ENCODE results near the gene CUEDC1.
"Not testable (repeated sequence)": the region's sequence is repeated elsewhere in the genome, so short reads cannot be mapped to it uniquely, and the experiment has no call there.

CUEDC1 gene

DNA sequence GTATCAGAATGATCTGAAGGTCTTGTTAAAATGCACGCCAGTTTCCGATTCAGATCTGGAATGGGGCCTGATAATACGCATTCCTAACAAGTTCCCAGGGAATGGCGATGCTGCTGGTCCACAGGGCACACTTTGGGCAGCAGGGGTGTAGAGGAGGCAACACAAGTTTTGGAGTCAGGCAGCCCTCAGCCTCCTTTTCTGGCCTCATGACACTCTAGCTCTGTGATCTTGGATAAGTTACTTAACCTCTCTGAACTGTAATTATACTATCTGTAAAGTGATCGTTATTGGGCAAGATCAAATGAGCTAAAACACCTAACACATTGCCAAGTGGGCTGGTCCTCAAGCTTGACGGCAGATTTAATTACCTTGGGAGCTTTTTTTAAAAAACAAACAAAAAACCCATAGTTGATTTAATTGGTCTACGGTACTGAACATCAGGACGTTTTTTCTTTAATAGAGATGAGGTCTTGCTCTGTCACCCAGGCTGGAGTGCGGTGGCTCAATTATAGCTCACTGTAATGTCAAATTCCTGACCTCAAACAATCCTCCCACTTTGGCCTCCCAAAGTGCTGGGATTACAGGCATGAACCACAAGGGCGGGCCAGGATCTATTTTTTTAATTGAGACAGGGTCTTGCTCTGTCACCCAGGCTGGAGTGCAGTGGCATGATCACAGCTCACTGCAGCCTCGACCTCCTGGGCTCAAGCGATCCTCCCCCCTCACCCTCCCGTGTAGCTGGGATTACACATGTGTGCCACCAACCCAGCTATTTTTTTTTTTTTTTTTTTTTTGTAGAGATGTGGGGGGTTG lies 95.4 kb downstream of the CUEDC1 start:
- DNase-seq: no peak

DNA sequence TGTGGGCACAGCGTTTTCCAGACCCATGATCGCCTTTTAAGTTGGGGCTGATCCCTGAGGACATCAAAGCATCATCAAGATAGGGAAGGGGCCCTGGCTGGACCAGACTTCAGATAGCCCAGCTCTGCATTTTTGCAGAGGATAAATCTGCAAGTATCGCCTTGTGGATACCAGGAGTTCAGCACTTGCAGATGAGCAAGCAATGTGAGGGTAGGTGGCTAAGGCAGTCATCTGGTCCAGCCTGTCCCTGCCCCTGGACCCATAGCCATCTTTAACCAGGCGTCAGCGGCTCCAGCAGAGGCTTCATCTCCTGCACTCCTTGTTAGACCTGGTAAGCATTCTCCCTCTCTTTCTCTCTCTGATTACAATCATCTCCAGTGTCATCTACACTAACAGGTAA lies 96.4 kb downstream of the CUEDC1 start:
- no peak for DNase-seq

DNA sequence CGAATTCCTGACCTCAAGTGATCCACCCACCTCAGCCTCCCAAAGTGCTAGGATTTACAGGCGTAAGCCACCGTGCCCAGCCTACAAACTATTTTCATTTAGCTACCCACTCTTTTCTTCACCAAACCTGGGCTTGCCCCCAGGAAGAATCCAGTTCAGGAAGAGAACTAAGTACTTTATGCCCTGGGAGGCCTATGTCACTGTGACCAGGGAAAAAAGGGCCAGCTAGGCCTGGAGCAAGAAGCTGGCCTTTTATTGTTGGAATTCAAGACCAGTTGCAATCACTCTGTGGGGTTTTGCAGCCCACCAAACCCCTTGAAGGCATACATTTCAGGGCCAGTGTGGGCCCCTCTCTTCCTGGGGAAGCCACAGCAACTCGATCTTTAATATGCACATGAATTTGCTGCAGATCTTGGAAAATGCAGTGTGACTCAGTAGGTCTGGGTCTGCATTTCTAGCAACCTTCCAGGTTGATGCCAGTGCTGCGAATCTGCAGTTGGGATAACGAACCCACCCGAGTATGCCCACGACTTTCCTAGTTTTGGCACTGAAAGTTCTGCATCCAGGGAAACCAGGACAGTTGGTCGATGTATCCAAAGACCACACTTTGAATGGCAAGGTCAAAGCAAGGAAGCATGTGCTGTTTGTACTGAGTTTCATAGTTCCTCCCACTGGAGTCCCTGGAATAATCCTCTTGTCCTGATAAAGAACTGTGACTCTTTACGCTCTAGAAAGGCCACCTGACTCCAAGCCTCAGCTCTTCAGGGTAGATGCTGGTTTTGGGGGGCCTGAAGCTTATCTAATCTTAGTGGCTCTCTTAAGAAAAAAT lies 98.2 kb downstream of the CUEDC1 start:
- DNase-seq: no peak

DNA sequence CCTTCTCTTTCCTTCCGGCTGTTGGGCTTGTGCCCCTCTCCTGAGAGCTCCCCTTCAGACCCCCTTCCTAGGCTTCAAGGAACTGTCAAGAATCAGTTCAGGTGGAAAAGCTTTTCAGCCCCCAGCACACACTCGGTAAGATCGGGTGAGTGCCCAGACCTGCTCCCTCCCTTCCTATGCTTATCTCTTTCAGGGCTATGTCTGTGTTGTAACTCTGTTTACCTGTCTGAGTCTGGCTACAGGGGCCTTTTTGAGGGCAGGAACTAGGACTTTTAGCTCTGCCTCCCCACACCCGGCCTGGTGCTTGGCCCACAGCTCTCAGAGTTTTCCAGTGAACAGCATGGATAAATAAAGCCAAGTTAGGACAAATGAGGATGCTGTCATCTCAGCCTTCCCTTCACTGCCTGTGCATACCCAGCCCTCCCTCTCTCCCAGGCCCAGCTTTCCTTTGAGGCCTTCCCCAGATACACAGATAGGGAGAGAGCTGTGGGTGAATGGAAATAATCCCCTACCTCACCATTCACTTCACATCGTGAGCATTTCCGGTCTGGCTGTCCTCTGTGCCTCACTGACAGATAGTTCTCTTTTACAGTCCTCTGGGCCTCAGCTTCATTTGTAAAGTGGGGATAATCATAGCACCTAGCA lies 99.7 kb downstream of the CUEDC1 start:
- no peak for DNase-seq

DNA sequence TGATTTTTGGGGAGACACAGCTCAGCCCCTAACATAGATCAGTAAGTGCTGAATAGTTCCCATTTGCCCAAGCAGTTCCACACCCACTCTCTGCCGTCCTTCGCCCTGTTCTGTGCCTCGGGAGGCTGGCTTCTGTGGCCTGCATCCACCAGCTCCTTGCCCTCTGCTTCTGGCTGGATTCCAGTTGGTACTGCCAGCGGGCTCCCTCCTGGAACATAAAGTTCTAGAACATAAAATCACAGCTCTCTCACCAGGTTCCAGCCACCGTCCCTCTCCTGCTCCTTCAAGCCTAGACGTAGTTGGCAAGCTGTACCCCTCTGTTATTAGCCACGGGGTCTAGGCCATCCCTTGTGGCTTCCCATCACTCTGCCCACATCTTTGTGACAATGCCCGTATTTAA lies 101.5 kb downstream of the CUEDC1 start:
- DNase-seq: no peak

DNA sequence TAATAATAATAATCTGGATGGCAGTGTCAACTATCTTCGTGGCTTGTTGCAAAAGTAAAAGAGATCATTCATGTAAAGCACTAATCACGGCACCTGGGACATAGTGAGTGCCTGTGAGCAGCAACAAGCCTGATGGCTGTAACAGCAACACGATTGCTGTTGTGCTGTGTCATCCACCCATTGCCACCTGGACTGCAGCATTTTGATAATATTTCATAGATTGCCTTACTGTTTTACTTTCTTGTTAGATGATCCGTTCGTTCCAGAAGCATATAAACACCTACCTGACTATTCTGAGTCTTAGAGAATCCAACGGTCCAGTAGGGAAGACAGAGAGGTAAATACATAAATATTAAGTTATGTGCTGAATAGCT lies 102.3 kb downstream of the CUEDC1 start:
- DNase-seq: no peak

DNA sequence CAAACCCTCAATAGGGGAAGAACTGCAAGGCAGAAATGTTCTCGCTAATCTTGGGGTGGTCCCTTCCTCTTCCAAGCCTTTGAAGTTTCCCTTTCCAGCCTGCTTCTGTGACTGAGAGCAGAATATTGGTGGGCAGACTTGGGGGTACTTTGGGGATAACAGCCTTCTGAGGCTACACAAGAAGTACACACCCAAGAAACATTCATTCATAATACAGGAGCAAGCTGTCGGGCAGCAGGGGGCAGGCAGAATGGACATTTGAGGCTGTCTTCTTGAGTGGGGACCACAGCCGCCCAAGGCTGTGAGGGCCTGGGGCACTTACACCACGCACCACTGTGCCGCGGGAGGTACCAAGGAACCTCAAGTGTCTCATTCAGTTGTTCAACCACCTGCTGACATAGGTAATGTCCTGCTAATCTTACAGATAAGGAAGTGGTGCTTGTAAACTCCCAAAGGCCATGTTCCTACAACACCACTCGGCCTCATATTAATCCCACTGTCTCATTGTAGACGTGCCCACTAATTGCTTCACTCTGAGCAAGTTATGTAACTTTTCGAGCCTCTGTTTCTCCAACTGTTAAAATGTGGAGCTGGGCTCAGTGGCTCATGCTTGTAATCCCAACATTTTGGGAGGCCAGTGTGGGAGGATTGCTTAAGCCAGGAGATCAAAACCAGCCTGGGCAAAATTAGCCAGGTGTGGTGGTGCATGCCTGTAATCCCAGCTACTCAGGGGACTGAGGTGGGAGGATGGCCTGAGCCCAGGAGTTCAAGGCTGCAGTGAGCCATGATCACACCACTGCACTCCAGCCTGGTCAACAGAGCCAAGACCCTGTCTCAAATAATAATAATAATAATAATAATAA lies 102.9 kb downstream of the CUEDC1 start:
- DNase-seq: no peak

DNA sequence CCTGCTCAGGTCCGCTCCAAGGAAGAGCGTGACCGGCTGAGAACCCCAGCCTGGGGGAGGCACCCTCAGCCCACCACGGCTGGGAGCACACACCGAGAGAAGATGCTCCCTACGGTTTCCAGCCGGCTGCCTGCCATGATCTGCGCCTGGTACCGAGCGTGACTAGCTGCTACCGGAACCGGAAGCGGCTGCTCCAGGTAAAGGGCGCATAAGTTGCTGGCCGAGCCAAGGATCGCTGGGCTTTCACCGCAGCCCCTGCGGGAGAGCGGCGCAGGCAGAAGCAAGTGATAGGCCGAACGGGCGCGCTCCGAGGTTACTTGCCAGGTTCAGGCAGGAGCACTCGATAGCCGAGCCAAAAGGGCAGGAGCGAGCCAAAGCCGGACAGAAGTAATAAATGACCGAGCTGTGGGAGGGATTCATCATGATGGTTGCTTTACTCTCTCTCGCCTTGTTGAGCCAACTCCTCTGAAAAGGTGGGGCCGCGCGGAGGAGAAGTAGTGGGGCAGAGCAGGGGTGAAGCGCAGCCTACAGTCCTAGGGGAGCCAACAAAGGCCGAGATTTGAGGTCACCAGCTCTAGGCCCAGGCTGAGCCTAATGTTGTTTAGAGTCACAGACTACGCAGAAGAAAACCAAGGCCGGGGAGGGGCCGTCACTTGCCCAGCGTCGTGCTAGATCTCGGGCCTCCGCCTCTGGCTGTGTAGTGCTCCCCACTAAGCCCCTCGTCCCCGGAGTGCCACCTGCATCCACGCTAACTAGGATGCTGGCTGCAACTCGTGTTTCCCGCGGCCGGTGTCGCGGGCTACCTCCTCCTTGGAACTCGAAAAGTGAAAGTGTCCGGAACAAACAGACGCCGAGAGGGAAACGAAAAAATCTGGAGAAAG lies 105.1 kb downstream of the CUEDC1 start, which contains the start of gene MRPS23:
TSS of gene MRPS23 (minus strand) at position 171 of the 881 bp plus-strand sequence. CDS start at position 137, 34 bp downstream.
- DNase-seq: peak; percentile 98 to 99

DNA sequence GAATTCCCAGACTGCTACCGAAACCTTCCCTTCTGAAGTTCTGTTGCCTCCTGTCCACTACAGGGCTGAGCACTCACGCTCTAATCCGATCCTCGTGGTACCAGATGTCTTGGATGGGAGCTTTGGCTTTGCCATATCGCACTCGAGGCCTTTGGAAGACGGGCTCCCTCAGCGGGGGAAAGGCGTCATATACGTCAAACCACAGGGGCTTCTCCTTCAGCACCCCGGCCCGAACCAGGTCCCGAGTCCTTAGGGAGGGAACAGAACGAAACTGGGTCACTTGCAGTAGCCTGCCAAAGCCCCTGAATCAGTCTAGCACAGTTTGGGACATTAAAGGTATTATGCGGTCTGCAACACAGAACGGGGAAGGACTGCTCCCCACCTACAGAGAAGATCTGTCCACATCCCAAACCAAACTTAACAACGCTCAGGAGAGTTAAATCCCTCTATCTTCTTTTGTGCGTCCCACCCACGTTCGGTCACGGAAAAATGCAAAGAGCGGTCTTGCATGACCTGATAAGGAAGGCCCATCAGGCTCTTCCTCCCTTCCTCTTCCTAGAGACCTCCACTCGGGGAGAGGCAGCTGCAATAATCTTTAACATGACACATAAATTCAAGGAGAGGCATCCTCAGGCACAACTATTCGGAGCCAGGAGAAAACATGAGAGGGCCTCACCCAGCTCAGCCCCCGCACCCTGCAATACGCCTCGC lies 105.9 kb downstream of the CUEDC1 start:
- DNase-seq: peak in 1 of 2 donors; percentile 13

DNA sequence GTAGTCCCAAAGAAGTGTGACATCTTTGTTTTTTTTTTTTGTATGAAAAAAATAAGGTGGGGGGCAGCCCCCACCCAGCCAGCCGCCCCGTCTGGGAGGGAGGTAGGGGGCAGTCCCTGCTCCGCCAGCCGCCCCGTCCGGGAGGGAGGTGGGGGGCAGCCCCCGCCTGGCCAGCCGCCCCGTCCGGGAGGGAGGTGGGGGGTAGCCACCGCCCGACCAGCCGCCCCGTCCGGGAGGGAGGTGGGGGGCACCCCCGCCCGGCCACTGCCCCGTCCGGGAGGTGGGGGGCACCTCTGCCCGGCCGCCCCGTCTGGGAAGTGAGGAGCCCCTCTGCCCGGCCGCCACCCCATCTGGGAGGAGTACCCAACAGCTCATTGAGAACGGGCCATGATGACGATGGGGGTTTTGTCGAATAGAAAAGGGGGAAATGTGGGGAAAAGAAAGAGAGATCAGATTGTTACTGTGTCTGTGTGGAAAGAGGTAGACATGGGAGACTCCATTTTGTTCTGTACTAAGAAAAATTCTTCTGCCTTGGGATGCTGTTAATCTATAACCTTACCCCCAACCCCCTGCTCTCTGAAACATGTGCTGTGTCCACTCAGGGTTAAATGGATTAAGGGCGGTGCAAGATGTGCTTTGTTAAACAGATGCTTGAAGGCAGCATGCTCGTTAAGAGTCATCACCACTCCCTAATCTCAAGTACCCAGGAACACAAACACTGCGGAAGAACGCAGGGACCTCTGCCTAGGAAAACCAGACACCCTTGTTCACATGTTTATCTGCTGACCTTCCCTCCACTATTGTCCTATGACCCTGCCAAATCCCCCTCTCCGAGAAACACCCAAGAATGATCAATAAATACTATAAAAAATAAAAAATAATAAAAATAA lies 108.9 kb downstream of the CUEDC1 start:
- DNase-seq: not testable (repeated sequence)

DNA sequence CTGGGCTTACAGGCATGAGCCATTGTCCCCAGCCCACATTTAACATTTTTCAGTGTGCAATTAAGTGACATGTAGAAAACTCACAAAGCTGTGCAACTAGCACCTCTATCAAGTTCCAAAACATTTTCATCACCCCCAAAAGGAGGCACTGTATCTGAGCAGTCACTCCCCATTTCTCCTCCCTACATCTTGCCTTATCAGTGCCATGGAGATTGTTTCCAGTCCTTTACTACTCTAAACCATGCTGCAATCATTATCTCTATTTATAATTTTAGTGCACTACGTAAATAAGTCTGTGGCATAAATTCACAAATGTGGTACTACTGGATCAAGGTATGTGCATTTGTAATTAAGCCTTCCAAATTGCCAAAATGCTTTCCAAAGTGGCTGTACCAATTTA lies 112.9 kb downstream of the CUEDC1 start:
- DNase-seq: no peak

DNA sequence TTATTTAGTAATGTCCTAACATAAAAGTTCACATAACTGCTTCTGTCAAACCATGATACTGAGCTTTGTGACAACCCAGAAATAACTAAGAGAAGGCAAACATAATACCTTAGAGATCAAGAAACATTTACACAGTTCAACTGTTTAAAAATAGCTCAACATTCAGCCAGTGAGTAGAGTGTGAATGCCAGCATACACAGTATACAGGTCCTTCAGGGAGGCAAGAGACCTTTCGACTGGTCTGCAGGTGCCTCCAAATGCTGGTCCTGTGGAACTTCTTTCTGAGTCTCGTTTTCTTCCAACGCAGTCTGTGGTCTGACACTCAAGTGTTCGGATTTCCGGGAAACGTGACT lies 115.7 kb downstream of the CUEDC1 start:
- no peak for DNase-seq

DNA sequence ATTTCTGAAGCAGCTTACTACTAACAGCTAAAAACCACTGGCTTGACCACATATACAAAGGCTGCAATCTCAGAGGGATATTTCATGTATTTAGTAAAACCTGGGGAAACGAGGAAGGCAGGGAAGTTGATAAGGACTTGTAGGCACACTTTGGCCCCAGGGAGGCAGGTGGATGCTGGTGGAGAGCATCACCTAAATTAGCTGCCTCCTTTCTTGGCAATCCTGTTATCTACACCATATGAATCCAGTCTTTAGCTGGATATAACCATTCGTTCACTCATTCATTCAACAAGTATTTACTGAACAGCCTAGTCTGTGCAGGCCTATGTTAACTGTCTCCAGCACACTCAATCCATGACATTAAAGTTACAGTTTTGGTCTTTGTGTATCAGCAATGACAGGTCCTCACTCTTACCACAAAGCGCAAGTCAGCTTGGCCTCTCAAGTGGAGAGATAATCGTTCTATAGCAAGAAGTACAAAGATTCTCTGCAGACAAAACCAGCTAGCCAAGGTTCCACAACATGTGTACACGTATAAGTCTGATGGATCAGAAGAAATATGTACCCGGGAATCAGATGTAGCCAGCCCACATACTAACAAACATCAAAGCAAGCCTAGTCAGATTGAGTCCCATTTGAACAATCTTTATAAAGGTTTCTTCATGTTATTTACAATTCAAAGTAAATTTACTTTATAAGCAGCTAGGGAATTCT lies 116.2 kb downstream of the CUEDC1 start:
- no peak for DNase-seq

DNA sequence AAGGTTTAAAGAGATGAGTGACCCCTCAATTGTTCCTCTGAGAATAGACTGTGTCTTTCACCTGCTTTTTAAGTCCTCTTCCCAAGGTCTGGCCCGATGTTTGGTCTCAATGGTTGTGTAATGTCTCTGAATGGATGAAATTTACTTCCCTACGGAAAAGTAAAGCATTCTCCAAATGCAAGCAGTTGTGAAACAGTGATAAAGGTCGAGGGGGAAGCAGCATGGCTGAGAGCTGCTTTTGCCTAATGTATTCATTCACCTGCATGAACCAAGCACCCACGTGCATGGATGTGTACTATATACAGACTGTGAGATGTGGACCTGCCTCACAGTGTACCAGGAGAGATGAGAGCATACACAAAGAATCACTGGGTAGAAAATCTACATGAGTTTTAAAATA lies 116.8 kb downstream of the CUEDC1 start:
- no peak for DNase-seq

DNA sequence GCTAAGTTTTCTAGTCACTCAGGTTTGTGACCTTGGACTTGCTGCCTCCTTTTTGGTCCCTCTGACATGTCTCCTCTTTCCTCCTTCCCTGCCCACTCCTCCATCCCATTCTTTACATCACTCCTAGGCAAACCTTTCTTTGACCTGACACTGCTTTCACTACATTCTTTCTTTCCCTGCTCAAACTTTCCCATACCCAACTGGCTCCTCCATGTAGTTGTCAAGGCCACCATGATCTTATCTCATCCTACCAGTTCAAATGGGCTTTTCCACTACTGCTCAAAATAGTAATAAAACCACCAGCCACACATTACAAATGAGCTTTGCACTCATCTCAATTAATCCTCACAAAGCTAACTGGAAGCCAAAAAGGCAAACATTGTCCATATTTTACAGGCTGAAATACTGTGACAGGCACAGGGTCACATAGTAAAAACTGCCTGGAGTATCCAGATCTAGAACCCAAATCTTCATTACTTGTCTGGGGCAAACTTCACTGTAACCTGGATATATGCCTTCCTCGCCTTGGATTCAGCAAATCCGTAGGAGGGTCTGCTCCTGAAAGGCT lies 119.8 kb downstream of the CUEDC1 start:
- DNase-seq: no peak

DNA sequence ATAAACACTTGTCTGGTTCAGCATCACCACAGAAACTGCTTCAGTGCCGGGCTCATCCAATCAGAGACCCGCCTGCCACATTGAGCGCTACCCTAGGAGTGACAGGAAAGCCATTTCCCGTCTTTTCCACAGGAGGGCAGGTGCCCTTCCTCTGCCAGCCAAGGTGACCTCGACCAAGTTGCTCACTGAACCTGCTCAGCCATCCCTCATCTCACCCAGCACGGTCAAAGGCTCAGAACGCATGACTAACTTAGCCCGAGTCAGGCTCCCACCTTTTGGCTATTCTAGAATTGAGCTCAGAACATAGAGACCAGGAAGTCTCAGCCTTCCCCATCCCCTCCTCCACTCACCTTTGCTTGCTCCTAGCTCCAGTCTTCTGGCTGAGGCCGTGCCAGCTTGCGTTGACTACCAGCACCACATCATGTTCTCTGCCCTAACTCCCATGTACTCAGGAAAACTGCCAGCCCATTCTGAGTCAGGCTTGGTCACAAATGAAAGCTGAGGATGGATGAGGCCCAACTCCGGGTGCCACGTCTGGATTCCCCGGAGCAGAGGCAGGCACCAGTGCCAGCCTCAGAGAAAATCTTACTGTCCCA lies 121.0 kb downstream of the CUEDC1 start:
- no peak for DNase-seq

DNA sequence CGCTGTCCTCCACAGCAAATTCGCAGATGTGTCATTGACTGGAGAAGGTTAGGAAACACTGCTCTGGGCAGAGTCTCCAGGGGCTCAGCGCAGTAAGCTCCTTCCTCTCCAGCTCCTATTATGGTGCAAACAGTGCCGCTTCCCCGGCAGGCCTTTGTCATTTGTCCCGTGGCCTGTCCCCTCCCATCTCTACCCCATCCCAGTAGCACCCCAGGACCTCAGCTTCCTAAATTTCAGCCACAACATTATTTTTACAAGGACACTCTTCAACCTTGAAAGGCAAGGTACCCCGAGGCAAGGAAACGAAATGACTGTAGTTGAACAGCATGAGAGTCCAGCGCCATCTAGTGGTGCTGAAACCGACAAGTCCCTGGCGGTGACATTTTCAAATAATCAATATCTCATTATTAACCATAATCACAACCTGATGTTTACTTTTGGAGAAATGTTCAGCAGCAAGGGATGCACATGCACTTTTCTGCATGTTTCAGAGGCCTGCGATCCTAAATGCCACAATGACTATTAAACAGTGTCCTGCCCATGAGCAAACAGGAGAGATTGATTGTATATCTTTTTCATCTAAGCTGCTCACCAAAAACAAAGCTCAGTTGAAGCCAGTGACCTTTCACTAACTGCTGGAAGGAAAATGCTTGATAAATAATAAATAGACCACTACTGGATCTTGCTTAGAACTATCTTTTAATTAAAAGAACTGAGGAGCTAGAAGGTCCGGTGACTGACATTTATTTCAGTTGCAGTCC lies 121.9 kb downstream of the CUEDC1 start:
- DNase-seq: peak; percentile 80 to 90
